HG03064 (cell line): Measurements from ENCODE around the gene FGR.

Experiments used
- ATAC-seq: cut with Tn5 transposase; IDR thresholded peaks from one replicate; pipeline ENCODE4 v1.9.1; 2021; ENCODE audit warnings: low read depth; ENCODE audit not compliant: unreplicated experiment

FGR gene

DNA sequence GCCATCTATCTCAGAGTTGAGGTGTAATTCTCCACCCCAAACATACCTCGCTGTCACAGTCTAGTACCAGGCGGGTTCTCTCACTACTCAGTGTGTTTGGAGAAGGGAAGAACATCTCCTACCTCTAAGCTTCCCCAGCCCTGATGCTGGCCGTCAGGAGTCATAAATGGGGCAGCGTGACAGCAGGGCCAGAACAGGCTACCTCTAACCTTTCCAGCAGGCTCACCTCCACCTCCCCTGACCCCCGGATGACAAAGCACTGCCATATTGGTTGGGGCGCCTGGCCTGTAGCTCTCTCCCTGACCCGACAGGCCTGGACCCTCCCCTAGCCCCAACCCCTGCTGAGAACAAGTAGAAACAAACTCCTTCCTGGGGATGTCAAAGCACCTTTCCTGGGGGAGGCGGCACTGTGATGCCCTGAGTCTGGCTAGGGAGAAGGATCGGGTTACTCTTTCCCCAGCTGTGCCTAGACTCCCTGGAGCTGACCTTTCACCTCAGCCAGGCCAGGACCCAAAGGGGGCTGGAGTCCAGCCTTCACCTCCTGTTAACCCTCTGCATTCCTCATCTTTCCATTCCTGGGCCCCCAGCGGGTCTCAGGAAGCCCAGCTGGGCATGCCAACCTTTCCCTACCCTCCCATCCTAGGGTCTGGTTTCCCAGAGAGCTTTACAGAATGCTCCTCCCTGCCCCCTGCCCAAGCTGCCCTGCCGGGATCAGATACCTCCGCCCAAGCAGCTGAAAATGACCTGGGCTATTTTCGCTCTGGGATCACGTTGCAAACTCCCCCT is 65.3 kb downstream of the FGR start:
- no peak for ATAC-seq

DNA sequence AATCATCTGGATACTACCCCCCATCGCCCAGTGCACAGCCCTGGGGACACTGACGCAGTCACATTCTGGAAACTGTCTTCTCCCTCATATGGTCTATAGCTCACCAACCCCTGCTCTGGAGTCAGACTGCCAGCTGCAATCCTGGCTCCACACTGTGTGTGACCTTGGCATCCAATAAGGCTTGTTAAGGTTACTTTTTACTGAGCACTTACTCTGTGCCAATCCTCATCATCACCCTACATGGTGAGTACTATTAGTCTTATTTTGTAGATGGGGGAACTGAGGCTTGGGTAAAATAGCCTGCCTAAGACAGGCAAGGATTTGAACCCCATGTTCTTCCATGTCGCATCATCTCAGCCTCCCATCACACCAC is 65.9 kb downstream of the FGR start:
- ATAC-seq: no peak

DNA sequence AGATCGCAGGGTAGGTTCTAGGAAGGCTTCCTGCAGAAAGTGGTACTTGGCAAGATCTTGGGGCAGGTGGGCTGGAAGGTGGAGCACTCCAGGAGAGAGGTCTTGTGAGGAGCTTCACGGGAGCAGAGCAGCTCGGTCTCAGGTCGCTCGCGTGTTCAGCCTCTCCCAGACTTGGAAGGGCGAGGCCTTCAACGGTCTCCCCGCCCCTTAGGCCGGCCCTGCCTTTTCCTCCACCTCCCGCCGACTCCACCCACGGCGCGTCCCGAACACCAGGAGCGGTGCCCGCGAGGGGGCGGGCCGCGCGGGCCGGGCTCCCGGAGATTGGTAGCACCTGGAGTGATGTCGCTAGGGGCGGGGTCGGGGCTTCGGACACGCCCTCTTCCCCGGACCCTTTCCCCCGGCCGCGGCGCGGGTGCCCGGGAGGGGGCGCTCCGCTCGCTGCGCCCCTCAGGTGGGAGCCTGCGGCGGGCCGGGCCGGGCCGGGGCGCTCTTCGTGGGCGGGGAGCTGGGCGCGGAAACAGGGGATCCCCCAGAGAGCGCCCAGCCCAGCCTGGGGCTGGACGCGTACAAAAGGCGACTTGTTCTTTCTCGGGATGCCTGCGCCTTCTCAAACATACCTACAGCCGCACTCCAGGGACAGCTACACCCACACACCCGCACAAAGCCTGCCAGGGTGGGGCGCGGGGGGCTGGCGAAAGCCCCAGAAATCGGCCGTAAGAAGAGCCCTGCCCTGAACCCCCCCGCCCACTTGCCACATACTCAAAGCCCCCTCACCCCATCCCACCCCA is 66.5 kb downstream of the FGR start:
- peak; percentile 79 for ATAC-seq

DNA sequence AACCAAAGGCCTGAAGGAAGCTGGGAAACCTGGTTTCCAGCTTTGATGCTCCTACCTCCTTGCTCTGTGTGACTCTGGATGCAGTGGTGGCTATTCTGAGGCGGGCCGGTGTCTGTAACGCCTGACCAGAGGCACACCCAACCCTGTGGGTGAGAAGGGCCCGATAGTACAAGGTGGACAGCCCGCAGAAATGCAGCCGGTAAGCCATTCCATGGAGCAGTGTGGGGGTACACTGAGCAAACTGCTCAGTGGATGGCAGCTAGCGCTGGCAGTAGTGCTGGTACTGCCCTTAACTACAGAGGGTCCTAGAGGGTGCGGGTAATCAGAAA is 67.0 kb downstream of the FGR start:
- ATAC-seq: no peak

DNA sequence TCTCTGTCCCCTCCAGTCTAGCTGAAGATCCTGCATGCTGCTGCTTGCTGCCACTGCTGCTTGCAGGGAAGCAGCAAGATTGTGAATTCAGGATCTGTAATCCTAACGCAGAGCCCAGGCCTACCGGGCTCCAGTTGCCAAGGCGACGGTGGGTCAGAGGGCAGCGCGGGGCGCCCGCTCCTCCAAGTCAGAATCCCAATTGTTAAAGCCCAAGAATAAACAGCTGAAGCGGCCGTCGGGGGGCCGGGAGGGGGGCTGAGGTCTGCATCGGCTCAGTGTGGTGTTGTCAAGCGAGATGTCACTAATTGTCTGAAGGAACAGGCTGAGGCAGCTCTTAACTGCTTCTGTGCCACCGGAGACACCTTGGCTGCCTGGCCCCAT is 67.8 kb downstream of the FGR start:
- no peak for ATAC-seq

DNA sequence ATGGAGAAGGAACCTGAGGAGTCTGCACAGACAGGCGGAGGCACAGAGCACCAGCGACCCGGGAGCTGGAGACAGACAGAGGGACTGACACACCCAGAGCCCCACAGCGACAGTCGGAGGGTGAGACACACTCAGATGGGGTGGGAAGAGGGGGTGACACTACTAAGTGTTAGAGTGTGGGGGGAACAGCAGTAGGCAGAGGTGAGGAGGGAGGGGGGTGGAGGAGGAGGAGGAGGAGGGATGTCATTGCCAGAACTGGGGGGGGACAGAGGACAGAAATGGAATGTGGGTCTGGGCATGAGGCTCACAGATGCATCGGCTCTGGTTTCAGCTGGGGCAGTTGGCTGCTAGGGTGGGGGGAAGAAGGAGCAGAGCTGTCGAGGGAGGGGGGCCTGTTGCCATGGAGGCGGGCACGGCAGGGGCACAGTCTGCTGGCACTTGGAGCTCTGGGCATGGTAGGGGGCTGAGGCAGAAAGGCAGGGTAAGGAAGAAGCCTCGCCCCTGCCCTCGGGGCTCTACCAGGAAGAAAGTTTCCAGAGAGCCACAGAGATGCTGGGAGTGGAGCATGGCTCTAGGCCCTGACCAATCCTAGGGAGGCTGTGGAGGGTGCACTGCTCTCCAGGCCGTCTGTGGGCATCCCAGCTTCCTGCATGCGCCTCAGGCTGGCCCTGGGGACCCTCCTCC is 68.4 kb downstream of the FGR start:
- ATAC-seq: no peak

DNA sequence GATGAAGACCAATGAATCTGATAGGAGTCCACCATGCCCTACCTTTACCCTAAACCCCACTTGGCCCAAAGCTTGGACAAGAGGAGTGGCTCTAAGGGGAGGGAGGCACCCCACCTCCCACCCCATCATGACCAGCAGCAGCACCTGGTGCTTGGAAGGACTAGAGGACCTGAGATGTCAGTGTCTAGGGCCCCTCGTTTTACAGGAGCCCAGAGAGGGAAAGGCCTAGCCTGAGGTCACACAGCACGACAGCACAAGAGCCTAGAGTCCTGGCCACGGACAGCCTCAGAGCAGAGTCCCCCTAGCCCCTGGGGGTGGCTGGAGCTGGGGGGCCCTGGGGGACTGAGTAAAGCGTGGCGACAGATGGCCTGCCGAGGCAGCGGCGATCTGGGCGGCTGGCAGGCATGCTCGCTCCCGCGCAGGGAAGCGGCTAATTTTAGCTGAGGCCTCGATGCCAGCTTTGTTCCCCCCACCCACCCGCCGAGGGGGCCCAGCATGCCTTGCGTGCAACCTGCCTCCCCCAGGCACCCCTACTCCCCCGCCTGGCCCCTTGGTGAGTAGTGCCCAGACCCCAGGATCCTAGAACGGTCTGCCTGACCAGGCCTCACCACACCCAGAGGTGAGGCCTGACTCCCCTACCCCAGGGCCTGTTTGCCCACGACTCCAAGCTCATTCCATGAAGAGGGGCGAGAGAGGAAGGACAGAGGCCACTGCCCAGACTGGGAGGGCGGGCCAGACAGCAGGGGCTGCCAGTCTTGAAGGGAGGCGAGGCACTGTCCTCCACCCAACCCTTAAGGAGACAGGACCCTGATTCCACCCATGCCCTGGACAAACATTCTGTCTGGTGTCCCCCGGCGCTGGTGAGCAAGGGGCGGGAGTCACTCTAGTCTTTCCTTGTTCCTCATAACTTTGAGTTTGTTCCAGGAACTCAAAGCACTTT is 70.0 kb downstream of the FGR start:
- no peak for ATAC-seq

DNA sequence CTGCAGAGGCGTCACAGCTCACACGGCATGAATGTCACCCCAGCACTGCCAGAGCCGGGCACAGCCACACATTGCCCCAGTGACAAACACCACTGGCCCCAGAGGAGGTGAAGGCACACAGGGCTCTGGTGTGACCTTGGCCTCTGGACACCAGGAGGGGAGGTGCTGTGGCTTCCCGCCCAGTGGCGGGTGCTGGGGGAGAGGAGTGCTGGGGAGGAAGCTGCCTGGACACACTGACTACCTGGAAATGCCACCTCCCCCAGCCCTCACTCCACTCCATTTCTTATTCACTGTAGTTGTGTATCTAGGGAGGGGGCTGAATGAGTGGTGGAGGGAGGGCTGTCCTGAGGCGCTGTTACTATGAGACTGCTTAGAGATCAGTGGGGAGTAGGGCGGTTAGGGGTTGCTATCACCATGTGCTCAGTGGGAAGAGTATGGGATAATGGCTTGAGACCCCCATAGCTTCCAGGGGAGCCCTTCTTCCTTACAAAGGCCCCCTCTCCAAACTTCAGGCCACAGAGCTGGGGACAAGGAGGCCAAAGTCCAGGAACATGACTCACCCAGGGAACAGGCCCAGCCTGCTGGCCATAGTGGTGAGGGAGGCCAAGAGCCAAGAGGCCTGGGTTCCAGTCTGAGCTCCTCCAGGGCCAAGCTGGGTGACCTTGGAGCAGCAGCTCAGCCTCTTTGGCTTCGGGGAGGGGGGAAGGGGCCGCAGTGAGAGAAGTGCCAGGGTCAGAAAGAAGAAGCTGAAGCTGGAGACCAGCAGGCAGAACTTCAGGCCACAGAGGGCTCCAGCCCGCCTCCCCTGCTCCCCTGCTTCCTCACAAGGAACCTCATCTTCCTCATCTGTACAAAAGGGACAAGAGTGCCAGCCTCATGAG is 71.2 kb downstream of the FGR start:
- no peak for ATAC-seq

DNA sequence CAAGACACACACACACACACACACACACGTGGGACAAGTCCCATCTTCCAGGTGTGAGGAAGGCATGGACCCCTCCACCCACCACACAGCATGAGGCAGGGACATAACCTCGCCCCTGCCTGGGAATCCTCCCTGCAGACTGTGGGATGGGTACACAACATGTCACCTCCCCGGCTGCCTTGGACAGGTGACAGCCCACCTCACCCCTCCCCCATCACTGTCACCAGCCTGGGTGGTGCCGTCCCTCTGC is 71.7 kb downstream of the FGR start:
- ATAC-seq: no peak

DNA sequence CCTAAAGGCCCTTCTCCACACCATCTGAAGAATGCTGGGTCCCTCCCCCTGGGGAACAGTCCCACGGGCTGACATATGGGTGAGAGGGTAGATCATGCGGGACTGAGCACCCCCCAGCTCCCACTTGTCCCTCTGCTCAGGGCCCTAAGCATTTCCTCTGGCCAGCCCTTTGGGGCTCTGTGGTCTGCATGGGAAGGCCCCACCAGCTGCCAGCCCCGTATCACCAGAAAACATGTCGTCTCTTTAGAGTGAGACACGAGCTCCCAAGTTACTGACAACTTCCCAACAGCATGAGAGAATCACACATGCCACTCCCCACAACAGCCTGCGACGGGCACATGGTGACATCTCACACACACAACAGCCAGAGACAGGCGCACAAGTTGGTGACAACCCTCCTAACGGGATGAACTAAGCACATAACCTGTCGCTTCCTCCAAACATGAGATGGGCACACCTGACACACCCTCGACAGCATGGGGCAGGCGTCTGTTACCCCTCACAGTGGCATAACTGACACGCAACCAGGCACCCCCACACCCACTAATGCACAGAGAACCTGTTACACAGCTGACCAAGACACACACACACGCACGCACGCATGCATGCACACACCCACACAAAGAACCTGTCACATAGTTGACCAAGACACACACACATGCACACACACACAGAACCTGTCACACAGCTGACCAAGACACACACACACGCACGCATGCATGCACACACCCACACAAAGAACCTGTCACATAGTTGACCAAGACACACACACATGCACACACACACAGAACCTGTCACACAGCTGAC is 72.2 kb downstream of the FGR start:
- ATAC-seq: no peak
